ENCODE results near the gene ENOSF1.

DNA sequence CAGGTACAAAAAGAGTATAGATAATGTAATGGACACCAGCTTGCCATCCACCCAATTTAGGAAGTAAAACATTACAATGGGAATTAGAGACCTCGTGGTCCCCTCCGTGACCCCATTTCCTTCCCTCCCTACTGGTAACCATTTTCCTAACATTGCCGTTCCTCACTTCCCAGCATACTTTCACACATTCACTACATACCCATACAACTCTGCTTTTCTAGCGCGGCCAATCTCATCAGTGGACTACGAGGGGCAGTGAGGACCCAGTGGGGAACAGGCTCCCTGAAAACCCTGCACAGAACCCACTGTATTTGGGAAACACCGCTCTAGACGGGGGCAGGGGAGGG, 1.1 kb downstream of the ENOSF1 start:
- TF ChIP-seq CTCF (IDR thresholded peaks at IDR 0.05) (no peak), POLR2A (IDR thresholded peaks at IDR 0.05) (no peak)

Measured in thyroid gland (tissue), 4 donors.